Body of pancreas (tissue), 4 donors: Measurements from ENCODE around the gene ADORA2B.

Source experiments
- CTCF ChIP-seq, 7 experiments: fragments of 450-650 bp in 4 of 7; fragments of 200-600 bp in 3 of 7; sonication (generic) in 3 of 7; IDR thresholded peaks; one replicate each; pipeline ENCODE4 v1.5.1; 2016 to 2019; ENCODE audit warnings: antibody characterized with exemption in 7 of 7
- POLR2A ChIP-seq, 3 donors: fragments of 450-650 bp; IDR thresholded peaks; one replicate each; pipeline ENCODE4 v1.6.1; 2016; ENCODE audit warnings: antibody characterized with exemption in 3 of 3, mild to moderate bottlenecking in 2 of 3

- no peak for TF ChIP-seq POLR2A (IDR thresholded peaks at IDR 0.05)
- TF ChIP-seq CTCF (IDR thresholded peaks at IDR 0.05) = no peak
Observed at GRCh38 chr17:15958484-15958854, 13.5 kb downstream of the ADORA2B start.
